CD4-positive, alpha-beta T cell treated with Interleukin-12 subunit alpha and Interleukin-12 subunit beta, for 1 hour (primary cell): Measurements from ENCODE around the gene KCP.
A peak's percentile ranks its signal among the peaks of the same experiment; 100 is the strongest.

Experiments used
- DNase-seq: peaks from one replicate; pipeline ENCODE4 v3.0.0-alpha.2; 2020

Gene KCP

GRCh38 chr7:128938544-128939074, 28.1 kb upstream of the KCP start:
- peak; percentile 25 for DNase-seq

GRCh38 chr7:128937647-128938543, 27.4 kb upstream of the KCP start, which contains the start of gene IRF5:
Gene IRF5 (plus strand): TSS chr7:128937927. CDS start chr7:128942082, 4,155 bp downstream.
- DNase-seq, result peak; percentile 22

GRCh38 chr7:128937271-128937646, 26.8 kb upstream of the KCP start:
- no peak for DNase-seq

- DNase-seq, result no peak
Observed at GRCh38 chr7:128936798-128937197, 26.3 kb upstream of the KCP start.

GRCh38 chr7:128935342-128935730, 24.8 kb upstream of the KCP start:
- DNase-seq, result no peak

- DNase-seq, result no peak
Observed at GRCh38 chr7:128934361-128935341, 24.1 kb upstream of the KCP start.

- DNase-seq, result peak; percentile 65
Observed at GRCh38 chr7:128933180-128933891, 22.8 kb upstream of the KCP start.

- DNase-seq, result no peak
Observed at GRCh38 chr7:128932862-128933179, 22.3 kb upstream of the KCP start.

- no peak for DNase-seq
Observed at GRCh38 chr7:128931965-128932861, 21.7 kb upstream of the KCP start.

GRCh38 chr7:128931190-128931798, 20.8 kb upstream of the KCP start:
- no peak for DNase-seq

- no peak for DNase-seq
Observed at GRCh38 chr7:128928882-128929788, 18.6 kb upstream of the KCP start.

GRCh38 chr7:128928159-128928813, 17.8 kb upstream of the KCP start:
- DNase-seq, result no peak

GRCh38 chr7:128924707-128925588, 14.4 kb upstream of the KCP start:
- no peak for DNase-seq

GRCh38 chr7:128923411-128923800, 12.9 kb upstream of the KCP start:
- DNase-seq, result no peak

GRCh38 chr7:128922496-128923410, 12.2 kb upstream of the KCP start:
- DNase-seq, result no peak

- no peak for DNase-seq
Observed at GRCh38 chr7:128921866-128922440, 11.4 kb upstream of the KCP start.
